ENCODE measurements around the gene KRTAP12-1. TPM values are rescaled to one million over a fixed set of nuclear protein-coding genes. Genes with fewer than 3 reads are reported as not detected.

The KRTAP12-1 gene
- total and polyA plus RNA-seq, 2 of the 8 experiments (the other 6 are each of a cell fraction or from before 2014, with no cell fraction given) = 0.50 to 0.73 TPM

DNA sequence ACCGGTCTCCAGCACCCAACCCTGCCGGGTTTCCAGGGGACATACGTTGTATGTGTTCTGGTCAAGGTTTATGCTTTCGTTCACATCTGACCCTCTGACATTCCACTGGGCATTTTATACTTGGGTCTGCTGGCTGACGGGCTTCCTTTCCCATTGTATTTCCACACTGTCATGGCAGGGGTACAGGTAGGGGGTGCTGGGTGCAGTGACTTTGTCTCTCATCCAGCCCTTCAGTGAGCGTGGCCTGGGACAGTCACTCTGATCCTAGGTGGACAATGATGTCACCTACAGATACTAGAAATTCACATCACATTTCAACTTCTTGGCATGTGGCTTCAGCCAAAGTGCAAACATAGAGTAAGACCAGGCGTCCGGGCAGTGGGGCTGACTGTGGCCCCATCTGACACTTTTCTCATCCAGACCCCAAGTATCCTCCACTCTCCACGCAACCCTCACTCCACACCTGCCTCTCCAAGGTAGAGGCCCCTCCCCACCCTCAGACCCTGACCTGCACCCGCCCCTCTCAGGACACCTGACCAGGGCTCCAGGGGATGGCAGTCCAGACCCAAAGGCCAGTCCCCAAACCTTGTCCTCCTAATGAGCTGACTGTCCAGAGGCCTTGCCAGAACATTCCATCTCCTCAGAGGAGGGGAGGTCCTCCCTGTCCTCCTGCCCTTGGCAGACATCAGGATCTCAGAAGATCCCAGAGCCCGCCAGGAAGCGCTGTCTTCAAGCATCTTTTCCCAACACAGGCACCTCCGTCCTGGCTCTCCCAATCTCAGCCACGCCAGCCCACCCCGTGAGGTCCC, 45.5 kb downstream of the KRTAP12-1 start (continued):
- TF ChIP-seq JUN (IDR thresholded peaks at IDR 0.05; ENCODE audit: low read depth, low read length) (no peak), POU5F1 (IDR thresholded peaks at IDR 0.05; ENCODE audit: low read depth, low read length) (no peak), GABPA (IDR thresholded peaks at IDR 0.05; ENCODE audit: borderline replicate concordance, insufficient read depth, low read length) (no peak)

Data from H1 (cell line).